Peyer's patch (tissue), 4 donors: ENCODE measurements around the gene PIH1D2.

Source experiments
- CTCF ChIP-seq, 6 experiments: fragments of 450-650 bp in 4 of 6; fragments of 200-600 bp in 2 of 6; sonication (generic) in 1 of 6; IDR thresholded peaks; one replicate each; pipeline ENCODE4 v1.5.1; 2017 to 2019; ENCODE audit warnings: antibody characterized with exemption in 6 of 6, mild to moderate bottlenecking in 3 of 6, moderate library complexity in 1 of 6
- POLR2A ChIP-seq, 2 donors: fragments of 450-650 bp; IDR thresholded peaks; one replicate each; pipeline ENCODE4 v1.5.1; 2017; ENCODE audit warnings: antibody characterized with exemption in 2 of 2, mild to moderate bottlenecking in 2 of 2, moderate library complexity in 2 of 2

DNA sequence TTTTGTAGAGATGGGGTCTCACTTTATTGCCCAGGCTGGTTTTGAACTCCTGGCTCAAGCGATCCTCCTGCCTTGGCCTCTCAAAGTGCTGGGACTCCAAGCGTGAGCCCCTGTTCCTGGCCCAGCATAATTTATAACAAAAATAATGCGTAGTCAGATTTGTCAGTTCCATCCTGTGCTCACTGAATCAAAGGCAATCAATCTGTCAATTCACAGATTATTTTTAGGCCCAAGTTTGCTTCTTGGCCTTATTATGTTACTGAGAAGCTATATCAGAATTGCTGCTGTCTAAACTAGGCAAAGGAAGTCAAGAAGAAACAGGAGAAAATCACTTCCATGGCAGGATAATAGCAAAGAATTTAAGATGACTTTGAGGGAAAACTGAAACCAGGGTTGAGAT, 39.9 kb downstream of the PIH1D2 start:
- no peak for TF ChIP-seq CTCF (IDR thresholded peaks at IDR 0.05)
- no peak for TF ChIP-seq POLR2A (IDR thresholded peaks at IDR 0.05)
